Uterus (tissue), 2 donors: ENCODE results near the gene DOCK1.

Experiments
- CTCF ChIP-seq, 4 experiments: fragments of 200-600 bp in 2 of 4; fragments of 450-650 bp in 2 of 4; sonication (generic) in 2 of 4; IDR thresholded peaks; one replicate each; pipeline ENCODE4 v1.5.1; 2016 to 2019; ENCODE audit warnings: antibody characterized with exemption in 4 of 4, mild to moderate bottlenecking in 2 of 4, moderate library complexity in 1 of 4
- POLR2A ChIP-seq, 2 donors: fragments of 450-650 bp; IDR thresholded peaks; one replicate each; pipeline ENCODE4 v1.6.1; 2016; ENCODE audit warnings: antibody characterized with exemption in 2 of 2, mild to moderate bottlenecking in 1 of 2, moderate library complexity in 1 of 2

GRCh38 chr10:127046975-127047877 is 142.0 kb downstream of the DOCK1 start:
- TF ChIP-seq CTCF (IDR thresholded peaks at IDR 0.05) (no peak), POLR2A (IDR thresholded peaks at IDR 0.05) (no peak)
